Subcutaneous abdominal adipose tissue (tissue), 5 donors: Measurements from ENCODE around the gene RPS24.

Source experiments
- H3K27ac ChIP-seq: one replicate; pipeline ENCODE4 v1.7.0; 2013; ENCODE audit warnings: low read depth, mild to moderate bottlenecking, inconsistent platforms, low read length, moderate library complexity
- H3K27me3 ChIP-seq, 5 donors: one replicate each; pipeline ENCODE4 v1.7.0; 2013; ENCODE audit warnings: low read length in 5 of 5, inconsistent platforms in 1 of 5; ENCODE audit not compliant: control insufficient read depth in 5 of 5, insufficient read depth in 4 of 5
- H3K36me3 ChIP-seq, 5 donors: one replicate each; pipeline ENCODE4 v1.7.0; 2013; ENCODE audit warnings: low read length in 5 of 5; ENCODE audit not compliant: control insufficient read depth in 5 of 5, insufficient read depth in 5 of 5
- H3K4me1 ChIP-seq, 5 donors: one replicate each; pipeline ENCODE4 v1.7.0; 2013; ENCODE audit warnings: low read length in 5 of 5, mild to moderate bottlenecking in 3 of 5, moderate library complexity in 1 of 5; ENCODE audit not compliant: control insufficient read depth in 5 of 5, insufficient read depth in 5 of 5
- H3K4me3 ChIP-seq, 5 donors: one replicate each; pipeline ENCODE4 v1.7.0; 2013; ENCODE audit warnings: low read length in 5 of 5, low read depth in 1 of 5
- H3K9ac ChIP-seq, 5 donors: one replicate each; pipeline ENCODE4 v1.7.0; 2013; ENCODE audit warnings: low read length in 5 of 5, mild to moderate bottlenecking in 4 of 5, moderate library complexity in 3 of 5
- H3K9me3 ChIP-seq, 5 donors: one replicate each; pipeline ENCODE4 v1.7.0; 2013; ENCODE audit warnings: low read length in 5 of 5; ENCODE audit not compliant: control insufficient read depth in 5 of 5
- donor health status: healthy.
- donor health status: healthy.
- donor health status: healthy.
- donor health status: healthy.
- donor health status: healthy.

Gene RPS24

DNA sequence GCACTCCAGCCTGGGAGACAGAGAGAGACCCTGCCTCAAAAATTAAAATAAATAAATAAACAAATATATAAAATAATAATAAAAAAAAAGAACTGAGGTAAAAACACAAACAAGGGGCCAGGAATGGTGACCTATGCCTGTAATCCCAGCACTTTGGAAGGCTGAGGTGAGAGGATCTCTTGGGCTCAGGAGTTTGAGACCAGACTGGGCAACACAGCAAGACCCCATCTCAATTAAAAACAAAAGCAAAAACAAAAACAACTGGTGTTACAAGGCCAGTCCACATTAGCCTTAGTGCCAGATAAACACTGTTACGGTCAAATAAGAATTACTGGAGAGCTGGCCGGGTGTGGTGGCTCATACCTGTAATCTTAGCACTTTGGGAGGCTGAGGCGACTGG, 9.9 kb upstream of the RPS24 start:
- Histone ChIP-seq H3K9me3 (no peaks in the 10 kb centered on the region), H3K27me3 (no peaks in the 10 kb centered on the region), H3K4me3 (no peak overlapping the region), H3K9ac (no peak overlapping the region), H3K36me3 (peaks cover 33 to 73% (median 68%) of the 10 kb centered on the region in 5 donors), H3K27ac (no peak overlapping the region), H3K4me1 (peaks cover 0 to 12% (median 11%) of the 10 kb centered on the region in 5 donors)

DNA sequence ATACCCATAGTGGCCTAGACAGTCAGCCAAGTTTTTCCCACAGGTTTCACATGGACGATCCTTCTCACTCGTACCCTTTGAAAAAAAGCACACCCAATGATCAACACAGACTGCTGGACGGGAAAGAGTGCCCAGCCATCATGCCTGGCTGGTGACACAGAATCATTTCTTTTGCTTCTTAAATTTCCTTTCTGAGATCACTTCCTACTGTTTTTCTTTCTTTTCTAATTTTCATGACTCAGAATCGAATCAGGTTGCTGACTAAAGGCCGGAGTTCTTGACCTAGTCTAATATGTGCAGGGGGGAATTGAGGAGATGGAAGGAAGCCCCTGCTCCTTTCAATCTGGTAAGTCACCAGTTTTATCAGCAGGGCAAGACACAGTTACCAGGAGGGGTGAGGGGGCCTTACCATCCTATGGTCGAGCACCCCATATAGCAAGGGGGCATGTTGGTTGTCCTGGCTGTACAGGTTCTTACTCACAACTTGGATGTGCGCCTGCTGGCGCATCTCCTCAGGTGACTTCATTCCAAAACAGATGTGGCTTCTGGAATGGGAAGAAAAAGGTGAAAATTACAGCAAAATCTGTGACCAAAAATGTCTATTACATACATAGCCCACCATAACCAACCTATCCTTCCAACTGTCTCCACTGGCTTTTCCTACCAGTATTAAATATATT, 7.8 kb upstream of the RPS24 start:
- Histone ChIP-seq H3K36me3 (peaks cover 23 to 56% (median 51%) of the 10 kb centered on the region in 5 donors), H3K4me3 (no peak overlapping the region), H3K9me3 (no peaks in the 10 kb centered on the region), H3K27ac (no peak overlapping the region), H3K9ac (peak overlapping the region in 1 of 5 donors; percentile 6), H3K27me3 (no peaks in the 10 kb centered on the region), H3K4me1 (peaks cover 2 to 25% (median 21%) of the 10 kb centered on the region in 5 donors)

DNA sequence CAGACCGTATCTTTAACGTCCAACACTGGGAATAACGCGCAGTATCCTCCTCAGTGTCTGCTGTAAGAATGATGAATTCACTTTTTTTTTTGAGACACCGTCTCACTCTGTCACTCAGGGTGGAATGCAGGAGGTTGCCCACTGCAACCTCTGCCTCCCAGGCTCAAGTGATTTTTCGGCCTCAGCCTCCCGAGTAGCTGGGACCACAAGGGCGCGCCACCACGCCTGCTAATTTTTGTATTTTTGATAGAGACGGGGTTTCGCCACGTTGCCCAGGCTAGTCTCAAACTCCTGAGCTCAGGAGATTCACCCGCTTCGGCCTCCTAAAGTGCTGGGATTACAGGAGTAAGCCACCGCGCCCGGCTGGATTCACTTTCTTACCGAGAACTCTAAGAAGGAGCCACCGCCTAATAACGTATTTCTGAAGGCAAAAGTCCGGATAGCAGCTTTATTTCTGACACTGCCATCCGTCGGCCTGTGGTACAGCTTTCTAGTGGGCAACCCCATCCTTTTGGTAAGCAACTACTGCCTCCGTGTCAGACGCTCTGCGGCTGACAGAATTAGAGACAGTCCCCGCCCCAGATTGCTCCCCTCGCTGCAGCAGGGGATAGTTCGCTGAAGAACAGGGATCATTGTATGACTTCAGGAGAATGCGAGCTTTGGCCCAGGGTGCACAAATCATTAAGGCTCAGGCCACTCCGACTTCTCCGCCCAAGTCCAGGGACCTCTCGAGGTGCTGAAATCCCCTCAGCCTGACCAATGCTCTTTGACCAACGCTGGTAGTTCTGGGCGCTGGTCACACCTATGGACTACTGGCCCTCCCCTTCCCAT, 5.0 kb upstream of the RPS24 start:
- H3K9ac ChIP-seq, result peak overlapping the region; percentile 81 to 98 (median 89)
- H3K9me3 ChIP-seq, result no peaks in the 10 kb centered on the region
- peak overlapping the region; percentile 93 for H3K27ac ChIP-seq
- H3K4me3 ChIP-seq, result peak overlapping the region; percentile 91 to 100 (median 99)
- H3K36me3 ChIP-seq, result peaks cover 12 to 29% (median 24%) of the 10 kb centered on the region in 5 donors
- H3K27me3 ChIP-seq, result no peaks in the 10 kb centered on the region
- H3K4me1 ChIP-seq, result peaks cover 2 to 28% (median 21%) of the 10 kb centered on the region in 5 donors

DNA sequence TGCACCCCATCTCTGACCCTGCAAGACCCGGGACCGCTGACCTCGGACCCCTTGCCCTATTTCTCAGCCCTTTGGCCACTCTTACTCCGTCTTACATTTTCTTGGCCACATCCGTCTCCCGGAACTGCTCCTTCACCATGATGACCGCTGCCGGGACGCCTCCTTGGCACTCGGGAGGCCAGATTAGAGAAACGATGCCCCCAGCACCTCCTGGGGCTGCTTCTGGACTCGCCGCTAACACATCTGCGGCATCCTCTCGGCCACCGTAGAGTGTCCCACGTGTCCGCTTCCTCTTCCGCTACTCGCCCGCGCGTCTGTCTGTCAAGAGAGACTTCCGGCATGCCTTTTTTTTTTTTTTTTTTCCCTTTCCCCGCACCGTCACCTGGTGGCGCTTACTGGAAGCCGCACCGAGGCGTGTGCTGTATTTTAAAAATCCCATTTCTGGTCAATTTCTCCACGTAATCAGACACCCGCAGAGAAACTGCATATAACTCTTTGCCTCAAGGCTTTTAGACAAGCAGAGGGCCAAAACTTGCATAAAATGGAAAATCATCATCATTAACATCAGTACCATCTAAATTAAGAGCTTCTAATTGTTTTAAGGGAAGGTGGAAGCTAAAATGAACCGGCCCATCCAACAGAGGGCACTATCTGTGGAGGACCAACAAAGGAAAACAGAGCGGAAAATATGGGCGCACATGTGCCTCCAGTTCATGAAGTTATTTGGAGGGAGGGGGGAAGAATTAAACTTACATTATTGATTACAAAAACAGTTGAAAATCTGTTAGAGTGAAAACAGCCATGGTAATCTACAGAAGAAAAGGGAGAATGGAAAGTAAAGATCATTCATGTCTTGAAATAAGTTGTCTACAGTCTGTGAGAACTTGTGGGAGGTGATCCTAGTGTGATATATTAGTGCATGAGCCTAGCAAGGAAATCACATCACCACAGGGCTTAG, 4.1 kb upstream of the RPS24 start, which contains the start of gene POLR3A:
Gene POLR3A (minus strand): TSS at position 247 of the 958 bp plus-strand sequence. CDS start 108 bp downstream, at position 139.
- Histone ChIP-seq H3K36me3 (peaks cover 10 to 20% (median 15%) of the 10 kb centered on the region in 5 donors), H3K9me3 (no peaks in the 10 kb centered on the region), H3K9ac (peak within 1 kb of the TSS; percentile 81 to 98 (median 89)), H3K27ac (peak within 1 kb of the TSS; percentile 93), H3K27me3 (no peaks in the 10 kb centered on the region), H3K4me3 (peak within 1 kb of the TSS; percentile 91 to 100 (median 99)), H3K4me1 (peaks cover 2 to 33% (median 26%) of the 10 kb centered on the region in 5 donors)

DNA sequence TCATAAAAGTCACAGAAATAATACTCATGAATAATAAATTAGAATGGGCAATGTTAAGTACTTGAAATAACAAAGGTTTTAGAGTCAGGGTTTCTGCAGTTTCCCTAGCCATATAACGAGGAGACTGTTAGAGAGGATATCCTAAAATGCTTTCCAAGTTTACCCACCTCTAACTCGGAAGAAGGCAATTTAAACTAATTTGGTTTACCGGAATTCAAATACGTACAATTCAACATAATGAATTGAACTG, 351 bp upstream of the RPS24 start:
- H3K9ac ChIP-seq, result peak overlapping the region in 1 of 5 donors; percentile 28
- H3K27ac ChIP-seq, result peak overlapping the region; percentile 60
- no peaks in the 10 kb centered on the region for H3K9me3 ChIP-seq
- no peaks in the 10 kb centered on the region for H3K27me3 ChIP-seq
- peaks cover 24 to 33% (median 31%) of the 10 kb centered on the region in 5 donors for H3K36me3 ChIP-seq
- H3K4me1 ChIP-seq, result peaks cover 2 to 45% (median 29%) of the 10 kb centered on the region in 5 donors
- peak overlapping the region; percentile 67 to 99 (median 96) for H3K4me3 ChIP-seq

DNA sequence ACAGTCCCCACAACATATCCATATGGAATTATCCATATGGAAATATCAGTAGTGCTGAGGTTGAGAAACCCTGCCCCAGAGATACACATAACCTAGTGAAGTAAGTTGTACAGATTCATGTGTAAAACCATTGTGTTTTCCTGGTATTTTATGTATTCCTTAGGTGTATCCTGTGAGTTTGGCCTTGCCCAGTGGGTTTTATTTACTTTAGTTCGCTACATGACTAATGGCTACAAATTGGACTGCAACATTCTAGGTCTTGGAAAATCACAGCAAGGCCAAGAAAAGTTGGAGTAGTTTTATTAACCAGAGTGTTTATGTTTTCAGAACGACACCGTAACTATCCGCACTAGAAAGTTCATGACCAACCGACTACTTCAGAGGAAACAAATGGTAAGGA, 1.4 kb downstream of the RPS24 start:
- peaks cover 0 to 29% (median 16%) of the 10 kb centered on the region in 5 donors for H3K4me1 ChIP-seq
- no peaks in the 10 kb centered on the region for H3K27me3 ChIP-seq
- peak overlapping the region in 3 of 5 donors; percentile 96 to 99 (median 98) for H3K4me3 ChIP-seq
- H3K36me3 ChIP-seq, result peaks cover 32 to 50% (median 47%) of the 10 kb centered on the region in 5 donors
- H3K27ac ChIP-seq, result peak overlapping the region; percentile 11
- H3K9me3 ChIP-seq, result no peaks in the 10 kb centered on the region
- H3K9ac ChIP-seq, result peak overlapping the region in 4 of 5 donors; percentile 74 to 90 (median 81)

DNA sequence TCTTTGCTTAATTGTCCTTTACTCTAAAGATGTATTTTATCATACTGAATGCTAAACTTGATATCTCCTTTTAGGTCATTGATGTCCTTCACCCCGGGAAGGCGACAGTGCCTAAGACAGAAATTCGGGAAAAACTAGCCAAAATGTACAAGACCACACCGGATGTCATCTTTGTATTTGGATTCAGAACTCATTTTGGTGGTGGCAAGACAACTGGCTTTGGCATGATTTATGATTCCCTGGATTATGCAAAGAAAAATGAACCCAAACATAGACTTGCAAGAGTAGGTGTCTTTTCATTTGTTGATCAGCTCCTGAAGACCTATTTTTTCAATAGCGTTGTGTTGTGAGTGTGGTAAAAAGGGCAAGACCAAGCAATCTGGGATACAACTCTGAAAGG, 1.8 kb downstream of the RPS24 start:
- Histone ChIP-seq H3K4me3 (no peak overlapping the region), H3K36me3 (peaks cover 37 to 54% (median 51%) of the 10 kb centered on the region in 5 donors), H3K4me1 (peaks cover 0 to 28% (median 14%) of the 10 kb centered on the region in 5 donors)

DNA sequence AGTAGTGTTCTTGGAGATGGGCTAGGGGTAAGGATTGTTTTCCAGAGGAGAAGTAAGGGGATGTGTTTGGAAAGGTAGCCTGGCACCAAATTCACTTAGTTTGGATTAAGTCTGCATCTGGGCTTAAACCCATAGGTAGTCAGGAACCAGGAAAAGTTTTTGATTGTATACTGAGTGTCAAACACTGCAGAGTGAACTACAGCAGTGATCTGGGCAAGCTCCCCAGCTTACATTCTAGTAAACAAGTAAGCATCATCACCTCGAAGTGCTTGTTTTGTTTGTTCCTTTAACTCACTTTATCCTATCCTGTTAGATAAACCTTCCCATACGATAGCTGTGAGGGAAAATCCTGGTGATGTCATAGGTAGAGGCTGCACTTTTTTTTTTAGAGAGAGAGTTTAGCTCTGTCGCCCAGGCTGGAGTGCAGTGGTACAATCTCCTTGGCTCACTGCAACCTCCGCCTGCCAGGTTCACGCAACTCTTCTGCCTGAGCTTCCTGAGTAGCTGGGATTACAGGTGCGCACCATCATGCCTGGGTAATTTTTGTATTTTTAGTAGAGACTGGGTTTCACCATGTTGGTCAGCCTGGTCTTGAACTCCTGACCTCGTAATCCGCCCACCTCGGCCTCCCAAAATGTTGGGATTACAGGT, 2.4 kb downstream of the RPS24 start:
- Histone ChIP-seq H3K27me3 (no peaks in the 10 kb centered on the region), H3K9ac (peak overlapping the region in 3 of 5 donors; percentile 27 to 55 (median 38)), H3K4me1 (peaks cover 0 to 28% (median 14%) of the 10 kb centered on the region in 5 donors), H3K36me3 (peaks cover 39 to 61% (median 57%) of the 10 kb centered on the region in 5 donors), H3K27ac (no peak overlapping the region), H3K9me3 (no peaks in the 10 kb centered on the region), H3K4me3 (no peak overlapping the region)

More for the DNA sequence above, 1.8 kb downstream of the RPS24 start:
- no peaks in the 10 kb centered on the region for H3K27me3 ChIP-seq
- no peak overlapping the region for H3K27ac ChIP-seq
- no peaks in the 10 kb centered on the region for H3K9me3 ChIP-seq
- peak overlapping the region in 3 of 5 donors; percentile 38 to 55 (median 43) for H3K9ac ChIP-seq

DNA sequence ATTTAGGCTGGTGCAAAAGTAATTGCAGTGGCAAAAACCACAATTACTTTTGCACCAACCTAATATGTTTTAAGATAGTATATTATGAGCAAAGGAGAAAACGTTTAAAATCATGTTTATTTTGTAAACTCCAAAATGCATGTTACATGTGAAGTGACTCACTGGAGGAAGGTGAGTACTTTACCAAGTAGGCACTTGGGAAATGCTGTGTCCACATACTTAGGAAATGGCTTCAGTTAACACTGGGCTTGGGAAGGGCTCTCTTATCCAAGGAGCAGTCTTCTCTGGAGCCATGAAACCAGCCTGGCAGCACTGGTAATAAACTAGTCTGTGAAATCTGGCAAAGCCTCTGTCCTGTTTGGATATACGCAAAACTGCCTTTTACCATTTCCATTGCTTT, 4.4 kb downstream of the RPS24 start:
- Histone ChIP-seq H3K9me3 (no peaks in the 10 kb centered on the region), H3K4me3 (no peak overlapping the region), H3K9ac (no peak overlapping the region), H3K4me1 (peaks cover 0 to 27% (median 14%) of the 10 kb centered on the region in 5 donors), H3K36me3 (peaks cover 41 to 79% (median 75%) of the 10 kb centered on the region in 5 donors), H3K27me3 (no peaks in the 10 kb centered on the region), H3K27ac (no peak overlapping the region)
